ENCODE measurements around the gene LRRN2. TPM values are rescaled to one million over a fixed set of nuclear protein-coding genes. Genes with fewer than 3 reads are reported as not detected.

Gene LRRN2
- total and polyA plus RNA-seq, 2 donors (not counting 3 experiments of a cell fraction or from before 2014, with no cell fraction given): not detected

DNA sequence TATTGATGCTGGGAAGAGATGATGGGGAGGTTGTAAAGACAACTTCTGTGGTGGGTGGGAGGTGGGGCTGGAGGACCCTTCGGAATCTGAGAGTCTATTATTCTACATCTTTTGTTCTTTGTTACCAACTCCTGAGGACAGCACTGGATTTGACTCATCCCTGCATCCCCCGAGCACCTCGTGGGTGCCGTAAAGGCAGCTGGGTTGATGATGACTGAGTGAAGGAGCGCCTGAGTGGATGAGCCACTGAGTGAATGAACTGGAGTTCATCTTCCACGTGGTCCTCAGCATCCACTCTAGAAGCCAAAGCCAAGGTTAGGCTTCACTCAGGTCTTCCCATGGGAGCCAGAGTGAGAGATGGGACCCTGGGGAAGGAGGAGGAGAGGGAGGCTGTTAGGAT is 77.6 kb downstream of the LRRN2 start:
- Histone ChIP-seq H3K9me3 (replicated peaks; ENCODE audit: control insufficient read depth, insufficient read depth, low read length) (no peaks in the 10 kb centered on the region), H3K27me3 (ENCODE audit: control insufficient read depth in 2 of 2, insufficient read depth in 2 of 2, low read length in 2 of 2) (peaks cover 5% of the 10 kb centered on the region in 2 experiments), H4K20me1 (replicated peaks; ENCODE audit: control insufficient read depth, extremely low read depth, insufficient read depth, low read length) (no peaks in the 10 kb centered on the region), H3K4me3 (replicated peaks in 1 of 3; ENCODE audit: insufficient read depth in 1 of 3, low read depth in 1 of 3, low read length in 3 of 3) (no peak overlapping the region), H3K9me1 (replicated peaks; ENCODE audit: control insufficient read depth, extremely low read depth, insufficient read depth, low read length) (no peaks in the 10 kb centered on the region), H3K4me1 (ENCODE audit: control insufficient read depth, extremely low read depth, insufficient read depth, low read length) (no peaks in the 10 kb centered on the region), H3K4me2 (ENCODE audit: insufficient read depth, low read length) (no peak overlapping the region), H3K79me2 (ENCODE audit: control insufficient read depth, insufficient read depth, low read length) (no peaks in the 10 kb centered on the region), H3K36me3 (ENCODE audit: control insufficient read depth in 2 of 2, extremely low read depth in 1 of 2, insufficient read depth in 2 of 2, low read length in 2 of 2) (no peaks in the 10 kb centered on the region), H3K9ac (replicated peaks; ENCODE audit: extremely low read depth, insufficient read depth, low read length) (no peak overlapping the region), H2AFZ (ENCODE audit: low read depth, low read length) (no peak overlapping the region), H3K27ac (ENCODE audit: insufficient read depth, low read depth, low read length) (no peak overlapping the region)
- TF ChIP-seq GATA2 (IDR thresholded peaks at IDR 0.05; ENCODE audit: insufficient read depth, insufficient read length, low read depth, low read length) (no peak), MYC (IDR thresholded peaks at IDR 0.05; ENCODE audit: low read depth, low read length) (no peak), POLR2A (IDR thresholded peaks at IDR 0.05; ENCODE audit: low read depth, low read length) (no peak), JUN (IDR thresholded peaks at IDR 0.05; ENCODE audit: borderline replicate concordance, insufficient read depth, insufficient read length, low read depth) (no peak), POLR2AphosphoS5 (IDR thresholded peaks at IDR 0.05; ENCODE audit: insufficient read depth, low read depth, low read length) (no peak)
- TF ChIP-seq, protein P1, sequence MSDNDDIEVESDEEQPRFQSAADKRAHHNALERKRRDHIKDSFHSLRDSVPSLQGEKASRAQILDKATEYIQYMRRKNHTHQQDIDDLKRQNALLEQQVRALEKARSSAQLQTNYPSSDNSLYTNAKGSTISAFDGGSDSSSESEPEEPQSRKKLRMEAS (IDR thresholded peaks at IDR 0.05; ENCODE audit: insufficient read depth, insufficient read length): no peak
- TF ChIP-seq, protein P2, sequence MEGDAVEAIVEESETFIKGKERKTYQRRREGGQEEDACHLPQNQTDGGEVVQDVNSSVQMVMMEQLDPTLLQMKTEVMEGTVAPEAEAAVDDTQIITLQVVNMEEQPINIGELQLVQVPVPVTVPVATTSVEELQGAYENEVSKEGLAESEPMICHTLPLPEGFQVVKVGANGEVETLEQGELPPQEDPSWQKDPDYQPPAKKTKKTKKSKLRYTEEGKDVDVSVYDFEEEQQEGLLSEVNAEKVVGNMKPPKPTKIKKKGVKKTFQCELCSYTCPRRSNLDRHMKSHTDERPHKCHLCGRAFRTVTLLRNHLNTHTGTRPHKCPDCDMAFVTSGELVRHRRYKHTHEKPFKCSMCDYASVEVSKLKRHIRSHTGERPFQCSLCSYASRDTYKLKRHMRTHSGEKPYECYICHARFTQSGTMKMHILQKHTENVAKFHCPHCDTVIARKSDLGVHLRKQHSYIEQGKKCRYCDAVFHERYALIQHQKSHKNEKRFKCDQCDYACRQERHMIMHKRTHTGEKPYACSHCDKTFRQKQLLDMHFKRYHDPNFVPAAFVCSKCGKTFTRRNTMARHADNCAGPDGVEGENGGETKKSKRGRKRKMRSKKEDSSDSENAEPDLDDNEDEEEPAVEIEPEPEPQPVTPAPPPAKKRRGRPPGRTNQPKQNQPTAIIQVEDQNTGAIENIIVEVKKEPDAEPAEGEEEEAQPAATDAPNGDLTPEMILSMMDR (IDR thresholded peaks at IDR 0.05; ENCODE audit: extremely low read depth in 1 of 2, insufficient read depth in 1 of 2, low read depth in 1 of 2, low read length in 2 of 2): no peak
- BruUV-seq (replicated peaks): no TSS peak
- FAIRE-seq: no peak
- CTCF ChIA-PET: interaction anchor here (1.5 kb wide), 1 partner anchor 199 kb away, joined by 5 read pairs; no protein-coding TSS in a partner anchor
- dilution Hi-C loops (cut with MboI; ENCODE audit: extremely low pct_ligation_motif_present, low sequenced_read_pairs) (no loop called here), intact Hi-C loops (cut with micrococcal nuclease) (no loop called here)
- POLR2A ChIA-PET: no interaction called here
- DNase-seq (ENCODE audit: low read depth, low spot score): no peak
